Measurements from ENCODE around the gene KIF5A.
"Not testable (repeated sequence)": the region's sequence is repeated elsewhere in the genome, so short reads cannot be mapped to it uniquely, and the experiment has no call there.

The KIF5A gene

DNA sequence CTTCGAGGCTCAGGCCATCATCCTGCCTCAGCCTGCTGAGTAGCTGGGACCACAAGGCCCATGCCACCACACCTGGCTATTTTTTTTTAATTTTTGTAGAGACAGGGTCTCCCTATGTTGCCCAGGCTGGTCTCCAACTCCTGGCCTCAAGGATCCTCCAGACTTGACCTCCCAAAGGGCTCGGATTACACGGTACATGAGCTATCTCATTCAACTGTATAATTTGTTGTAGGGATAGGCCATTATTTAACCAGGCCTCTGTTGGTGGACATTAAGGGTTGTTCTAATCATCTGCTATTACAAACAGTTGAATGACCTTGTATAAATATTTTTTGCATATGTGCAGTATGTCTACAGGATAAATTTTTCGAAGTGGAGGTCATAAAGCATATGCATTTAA is 9.0 kb downstream of the KIF5A start:
- no peak for DNase-seq

GRCh38 chr12:57560516-57560915 is 10.7 kb downstream of the KIF5A start:
- DNase-seq, result no peak

DNA sequence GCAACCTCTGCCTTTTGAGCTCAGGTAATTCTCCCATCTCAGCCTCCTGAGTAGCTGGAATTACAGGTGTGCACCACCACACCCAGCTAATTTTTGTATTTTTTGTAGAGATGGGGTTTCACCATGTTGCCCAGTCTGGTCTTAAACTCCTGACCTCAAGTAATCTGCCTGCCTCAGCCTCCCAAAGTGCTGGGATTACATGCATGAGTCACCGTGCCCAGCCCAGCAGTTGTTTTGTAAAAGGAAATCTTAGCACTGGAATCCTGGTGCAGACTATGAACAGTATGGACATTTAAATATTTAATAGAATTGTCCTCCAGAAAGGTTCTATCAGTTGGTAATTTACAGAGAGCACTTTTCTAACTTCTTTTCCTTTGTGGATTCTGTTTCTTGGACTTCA is 11.3 kb downstream of the KIF5A start:
- DNase-seq, result not testable (repeated sequence)

- DNase-seq, result no peak
These were observed 13.5 kb downstream of the KIF5A start for GRCh38 chr12:57563358-57563757.

DNA sequence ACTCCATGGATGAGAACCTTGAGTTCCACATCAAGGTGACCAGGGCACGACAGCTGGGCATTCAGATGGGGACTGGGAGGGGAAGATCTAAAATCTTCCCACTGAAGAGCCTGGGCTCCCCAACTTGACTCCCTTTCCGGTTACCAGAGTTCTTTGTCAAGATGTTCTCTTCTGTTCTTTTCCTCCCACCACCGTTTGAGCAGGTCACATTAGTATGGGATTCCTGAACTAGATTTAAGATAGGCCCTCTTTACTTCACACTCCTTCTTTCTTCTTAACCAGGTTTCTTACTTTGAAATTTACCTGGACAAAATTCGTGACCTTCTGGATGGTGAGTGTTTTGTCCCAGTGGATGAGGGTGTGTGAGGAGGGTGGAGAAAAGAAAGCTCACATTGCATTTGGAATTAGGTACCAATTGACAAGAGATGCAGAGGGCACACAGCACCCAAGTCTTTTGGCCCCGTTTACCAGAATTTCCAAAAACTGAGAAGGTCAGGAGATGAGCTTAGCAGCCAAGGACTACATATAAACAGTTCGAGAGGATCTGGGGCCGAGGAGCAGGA is 14.4 kb downstream of the KIF5A start:
- DNase-seq, result no peak

DNA sequence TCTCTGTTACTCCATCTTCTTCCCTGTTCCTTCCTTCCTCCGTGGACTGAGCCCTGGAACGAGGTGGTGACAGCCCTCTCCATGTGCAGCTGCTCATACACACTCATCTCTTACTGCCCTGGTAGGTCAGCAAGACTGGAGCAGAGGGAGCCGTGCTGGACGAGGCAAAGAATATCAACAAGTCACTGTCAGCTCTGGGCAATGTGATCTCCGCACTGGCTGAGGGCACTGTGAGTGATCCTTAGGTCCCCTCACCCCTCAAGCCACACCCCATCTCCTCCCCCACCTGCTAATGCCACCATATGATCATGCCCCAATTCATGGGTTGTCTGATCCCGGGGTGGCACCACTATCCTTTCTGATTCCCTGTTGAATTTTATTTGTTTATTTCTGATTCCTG is 19.0 kb downstream of the KIF5A start:
- DNase-seq, result no peak

- DNase-seq, result no peak
These were observed 20.0 kb downstream of the KIF5A start for GRCh38 chr12:57569858-57570257.

- DNase-seq, result not testable (repeated sequence)
These were observed 20.6 kb downstream of the KIF5A start for GRCh38 chr12:57570438-57570837.

- no peak for DNase-seq
These were observed 22.3 kb downstream of the KIF5A start for GRCh38 chr12:57571926-57572762.

GRCh38 chr12:57574795-57575194 is 25.0 kb downstream of the KIF5A start:
- no peak for DNase-seq

DNA sequence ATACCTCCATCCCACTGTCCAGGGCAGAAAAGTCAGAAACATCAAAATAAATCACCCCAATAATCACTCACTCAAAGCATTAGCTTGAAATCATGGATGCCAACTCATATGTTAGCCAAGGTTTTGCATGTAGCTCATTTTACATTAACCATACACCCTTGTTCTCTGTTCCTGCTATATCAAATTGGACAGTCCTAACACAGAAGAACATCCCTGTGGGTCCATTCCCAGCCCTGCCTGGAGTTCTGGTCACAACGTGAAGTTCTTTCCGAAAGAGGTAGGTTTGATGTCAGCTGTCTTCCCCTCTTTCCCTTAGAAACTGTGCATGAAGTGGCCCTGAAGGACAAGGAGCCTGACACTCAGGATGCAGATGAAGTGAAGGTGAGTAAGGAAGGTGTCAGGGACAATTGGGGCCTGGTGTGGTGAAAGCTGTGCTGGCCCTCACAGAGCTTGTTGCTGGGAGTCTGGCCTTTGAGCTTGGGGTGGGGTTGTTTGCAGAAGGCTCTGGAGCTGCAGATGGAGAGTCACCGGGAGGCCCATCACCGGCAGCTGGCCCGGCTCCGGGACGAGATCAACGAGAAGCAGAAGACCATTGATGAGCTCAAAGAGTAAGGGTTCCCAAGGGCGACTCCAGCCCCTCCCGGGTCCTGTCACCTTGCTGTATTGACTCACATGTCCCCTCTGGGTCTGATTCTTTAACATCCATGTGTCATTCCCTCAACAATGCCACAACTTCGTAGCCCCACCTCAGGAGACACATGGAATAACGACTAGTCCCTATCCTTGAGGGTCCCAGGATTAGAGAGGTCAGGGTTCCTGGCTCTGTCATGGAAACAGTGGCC is 26.1 kb downstream of the KIF5A start:
- DNase-seq, result no peak

DNA sequence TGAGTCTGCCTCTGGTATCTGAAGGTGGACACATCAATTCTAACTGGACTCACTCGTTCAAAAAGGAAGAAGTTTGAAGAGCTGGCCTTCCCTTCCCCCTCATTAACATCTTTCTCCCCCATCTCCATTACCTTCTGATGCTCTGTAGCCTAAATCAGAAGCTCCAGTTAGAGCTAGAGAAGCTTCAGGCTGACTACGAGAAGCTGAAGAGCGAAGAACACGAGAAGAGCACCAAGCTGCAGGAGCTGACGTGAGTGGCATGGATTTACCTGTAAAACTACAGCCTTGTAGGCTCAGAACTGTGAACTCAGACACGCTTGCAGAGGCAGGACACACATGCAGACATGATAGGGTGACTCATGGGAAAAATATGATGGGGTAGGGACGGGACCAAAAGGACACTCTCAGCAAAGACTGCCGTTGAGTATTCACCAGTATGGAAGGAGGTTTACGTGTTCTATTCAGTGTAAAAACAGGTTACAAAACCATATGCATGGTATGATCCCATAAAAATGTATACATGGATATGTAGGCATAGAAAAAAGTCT is 26.8 kb downstream of the KIF5A start:
- no peak for DNase-seq

- DNase-seq, result no peak
These were observed 28.3 kb downstream of the KIF5A start for GRCh38 chr12:57577981-57578758.

DNA sequence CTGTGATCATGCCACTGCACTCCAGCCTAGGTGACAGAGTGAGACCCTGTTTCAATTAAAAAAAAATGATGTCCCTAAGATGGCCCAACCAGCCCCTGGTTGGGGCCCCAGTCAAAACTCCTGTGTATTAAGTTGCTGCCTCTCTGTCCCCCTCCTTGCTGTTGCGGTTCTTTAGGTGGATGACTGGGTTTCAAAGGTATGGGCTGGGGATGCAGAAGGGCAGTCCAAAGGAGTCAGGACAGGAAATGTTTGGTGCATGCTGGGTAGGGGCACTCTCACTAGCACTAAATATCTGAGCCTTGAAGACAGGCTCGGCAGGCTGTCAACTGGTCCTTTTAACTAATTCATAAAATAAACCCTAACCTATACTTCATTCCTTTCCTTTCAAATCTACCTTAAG is 29.2 kb downstream of the KIF5A start:
- DNase-seq, result no peak

DNA sequence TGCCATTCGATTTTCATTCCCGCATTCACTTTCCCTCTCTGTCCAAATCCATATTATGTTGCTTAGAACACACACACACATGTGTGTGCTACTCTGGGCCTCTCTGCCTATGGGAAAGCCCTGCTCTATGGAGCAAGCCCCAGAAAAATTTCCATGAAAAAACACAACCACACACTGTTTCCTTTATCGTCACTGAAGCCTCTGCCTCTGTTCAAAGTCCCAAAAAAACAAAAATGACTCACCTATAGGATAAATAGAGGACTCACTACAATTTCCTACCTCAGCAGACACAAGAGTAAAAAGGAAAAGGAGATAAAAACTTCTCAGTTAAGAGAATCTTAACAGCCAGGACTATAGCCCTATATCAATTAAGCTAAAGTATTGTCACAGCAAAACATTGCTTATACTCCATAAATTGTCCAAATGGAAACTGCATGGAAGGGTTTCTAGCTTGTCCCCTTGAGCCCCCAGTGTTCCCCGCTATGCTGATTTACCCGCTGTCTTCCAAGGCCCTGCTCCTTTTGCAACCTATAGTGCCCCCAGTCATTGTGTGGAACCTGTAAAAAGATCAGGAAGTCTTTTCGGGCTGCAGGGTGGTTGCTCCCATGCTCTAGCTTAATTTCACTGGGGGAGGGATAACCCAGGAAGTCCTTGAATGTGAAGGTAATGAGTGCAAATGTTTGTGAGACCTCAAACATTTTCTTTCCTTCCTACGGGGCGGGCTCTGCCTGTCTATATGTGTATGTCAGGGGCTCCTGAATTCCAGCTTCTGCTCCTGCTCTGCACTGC is 30.0 kb downstream of the KIF5A start:
- DNase-seq, result no peak

- DNase-seq, result no peak
These were observed 30.6 kb downstream of the KIF5A start for GRCh38 chr12:57580466-57580795.

DNA sequence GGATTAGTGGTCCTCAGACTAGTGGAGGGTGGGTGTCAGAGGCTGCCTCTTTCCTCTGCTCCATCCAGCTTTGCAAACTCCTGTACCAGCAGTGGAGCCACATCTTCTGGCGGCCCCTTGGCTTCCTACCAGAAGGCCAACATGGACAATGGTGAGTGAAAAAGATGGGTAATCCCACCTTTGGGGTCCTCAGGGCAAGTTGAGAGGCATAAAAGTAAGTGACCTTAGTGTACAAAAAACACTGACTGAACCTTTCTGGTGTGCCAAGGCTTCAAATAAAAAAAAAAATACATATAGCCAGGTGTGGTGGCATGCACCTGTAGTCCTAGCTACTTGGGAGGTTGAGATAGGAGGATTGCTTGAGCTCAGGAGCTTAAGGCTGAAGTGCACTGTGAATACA is 32.0 kb downstream of the KIF5A start:
- no peak for DNase-seq

- no peak for DNase-seq
These were observed 32.6 kb downstream of the KIF5A start for GRCh38 chr12:57582440-57582839.

DNA sequence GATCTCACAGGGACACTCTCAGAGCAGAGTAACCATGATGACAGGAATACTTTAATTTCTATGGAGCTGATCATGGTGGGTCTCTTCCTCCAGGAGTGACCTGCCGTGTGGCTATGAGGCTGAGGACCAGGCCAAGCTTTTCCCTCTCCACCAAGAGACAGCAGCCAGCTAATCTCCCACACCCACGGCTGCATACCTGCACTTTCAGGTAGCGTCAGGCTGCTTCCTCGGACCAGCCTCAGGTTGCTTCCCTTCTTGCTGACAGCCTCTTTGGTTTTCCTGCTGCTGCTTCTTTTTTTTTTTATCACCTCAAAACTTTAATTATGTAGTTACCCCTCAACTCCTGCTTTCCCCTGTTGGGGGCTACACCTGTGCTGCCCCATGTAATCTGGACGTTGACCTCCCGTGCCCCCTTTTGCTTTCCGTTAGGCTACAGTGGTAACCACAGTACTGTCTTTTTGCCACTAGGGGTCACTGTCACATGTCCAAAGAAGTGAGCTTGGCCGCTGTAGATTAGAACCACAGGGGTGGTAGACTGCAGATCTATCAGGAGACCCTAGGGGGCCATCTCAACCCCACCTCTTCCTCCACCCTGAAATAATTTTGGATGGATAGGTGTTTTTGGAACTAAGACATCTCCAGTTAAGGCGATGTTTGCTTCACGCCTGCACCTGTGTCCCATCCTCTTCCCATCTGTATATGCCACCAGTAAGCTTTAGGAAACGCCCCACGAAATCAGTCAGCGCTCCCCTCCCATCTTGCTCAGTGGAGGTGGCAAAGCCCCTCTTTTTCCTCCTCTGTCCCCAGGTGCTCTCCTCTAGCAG is 33.4 kb downstream of the KIF5A start:
- DNase-seq, result peak; percentile 68

DNA sequence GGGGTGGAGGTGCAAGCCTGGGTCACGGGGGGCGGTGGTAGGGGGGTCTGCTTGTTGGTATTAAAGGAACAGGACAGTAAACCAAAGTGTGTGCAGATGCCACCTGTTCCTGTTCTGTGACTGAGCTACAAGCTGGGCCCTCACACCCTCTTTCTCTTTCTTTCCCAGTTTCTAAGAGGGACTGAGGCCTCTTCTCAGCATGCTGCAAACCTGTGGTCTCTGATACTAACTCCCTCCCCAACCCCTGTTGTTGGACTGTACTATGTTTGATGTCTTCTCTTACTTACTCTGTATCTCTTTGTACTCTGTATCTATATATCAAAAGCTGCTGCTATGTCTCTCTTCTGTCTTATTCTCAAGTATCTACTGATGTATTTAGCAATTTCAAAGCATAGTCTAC is 34.2 kb downstream of the KIF5A start:
- DNase-seq, result no peak

GRCh38 chr12:57584690-57585089 is 34.8 kb downstream of the KIF5A start:
- DNase-seq, result no peak
